ENCODE data around the gene YY1. TPM values are rescaled to one million over a fixed set of nuclear protein-coding genes. Genes with fewer than 3 reads are reported as not detected.

Gene YY1
- total RNA-seq, 1 donor: 53.1 TPM

DNA sequence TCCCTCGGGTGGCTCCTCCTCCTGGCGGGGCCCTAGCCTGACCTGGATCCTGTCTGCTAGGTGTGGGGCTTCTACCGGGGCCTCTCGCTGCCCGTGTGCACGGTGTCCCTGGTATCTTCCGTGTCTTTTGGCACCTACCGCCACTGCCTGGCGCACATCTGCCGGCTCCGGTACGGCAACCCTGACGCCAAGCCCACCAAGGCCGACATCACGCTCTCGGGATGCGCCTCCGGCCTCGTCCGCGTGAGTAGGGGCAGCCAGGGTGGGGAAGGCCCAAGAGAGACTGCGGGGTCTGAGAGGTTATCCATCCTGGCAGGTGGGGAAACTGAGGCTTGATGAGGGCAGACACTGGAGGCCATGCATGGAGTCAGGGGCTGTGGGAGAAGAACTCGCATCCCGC, 88.2 kb downstream of the YY1 start:
- no peak overlapping the region for H3K4me3 ChIP-seq (ENCODE audit: low read depth, low read length)
- TF ChIP-seq, protein P1, sequence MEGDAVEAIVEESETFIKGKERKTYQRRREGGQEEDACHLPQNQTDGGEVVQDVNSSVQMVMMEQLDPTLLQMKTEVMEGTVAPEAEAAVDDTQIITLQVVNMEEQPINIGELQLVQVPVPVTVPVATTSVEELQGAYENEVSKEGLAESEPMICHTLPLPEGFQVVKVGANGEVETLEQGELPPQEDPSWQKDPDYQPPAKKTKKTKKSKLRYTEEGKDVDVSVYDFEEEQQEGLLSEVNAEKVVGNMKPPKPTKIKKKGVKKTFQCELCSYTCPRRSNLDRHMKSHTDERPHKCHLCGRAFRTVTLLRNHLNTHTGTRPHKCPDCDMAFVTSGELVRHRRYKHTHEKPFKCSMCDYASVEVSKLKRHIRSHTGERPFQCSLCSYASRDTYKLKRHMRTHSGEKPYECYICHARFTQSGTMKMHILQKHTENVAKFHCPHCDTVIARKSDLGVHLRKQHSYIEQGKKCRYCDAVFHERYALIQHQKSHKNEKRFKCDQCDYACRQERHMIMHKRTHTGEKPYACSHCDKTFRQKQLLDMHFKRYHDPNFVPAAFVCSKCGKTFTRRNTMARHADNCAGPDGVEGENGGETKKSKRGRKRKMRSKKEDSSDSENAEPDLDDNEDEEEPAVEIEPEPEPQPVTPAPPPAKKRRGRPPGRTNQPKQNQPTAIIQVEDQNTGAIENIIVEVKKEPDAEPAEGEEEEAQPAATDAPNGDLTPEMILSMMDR (IDR thresholded peaks at IDR 0.05; ENCODE audit: insufficient read depth, low read depth, low read length): no peak
- DNase-seq (ENCODE audit: low read depth): no peak

DNA sequence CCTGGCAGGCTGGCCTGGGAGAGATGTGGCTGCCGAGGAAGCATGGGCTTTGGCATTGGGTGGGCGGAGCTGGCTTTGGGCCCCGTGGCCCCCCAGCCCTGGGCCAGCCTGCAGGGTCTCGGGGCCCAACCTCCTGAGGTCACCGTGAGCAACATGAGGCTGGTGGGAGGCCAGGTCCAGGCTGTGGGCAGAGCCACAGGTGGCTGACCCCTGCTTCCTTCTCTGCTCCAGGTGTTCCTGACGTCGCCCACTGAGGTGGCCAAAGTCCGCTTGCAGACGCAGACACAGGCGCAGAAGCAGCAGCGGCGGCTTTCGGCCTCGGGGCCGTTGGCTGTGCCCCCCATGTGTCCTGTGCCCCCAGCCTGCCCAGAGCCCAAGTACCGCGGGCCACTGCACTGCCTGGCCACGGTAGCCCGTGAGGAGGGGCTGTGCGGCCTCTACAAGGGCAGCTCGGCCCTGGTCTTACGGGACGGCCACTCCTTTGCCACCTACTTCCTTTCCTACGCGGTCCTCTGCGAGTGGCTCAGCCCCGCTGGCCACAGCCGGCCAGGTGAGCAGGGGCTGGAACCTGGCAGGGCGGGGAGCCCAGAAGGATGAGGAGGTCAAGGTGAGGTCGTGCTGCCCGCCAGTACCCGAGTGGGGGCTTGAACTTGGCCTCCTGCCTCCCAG, 89.7 kb downstream of the YY1 start:
- DNase-seq (ENCODE audit: low read depth): no peak
- no peak overlapping the region for H3K4me3 ChIP-seq (ENCODE audit: low read depth, low read length)
- TF ChIP-seq, protein P1 (IDR thresholded peaks at IDR 0.05; ENCODE audit: insufficient read depth, low read depth, low read length): no peak

DNA sequence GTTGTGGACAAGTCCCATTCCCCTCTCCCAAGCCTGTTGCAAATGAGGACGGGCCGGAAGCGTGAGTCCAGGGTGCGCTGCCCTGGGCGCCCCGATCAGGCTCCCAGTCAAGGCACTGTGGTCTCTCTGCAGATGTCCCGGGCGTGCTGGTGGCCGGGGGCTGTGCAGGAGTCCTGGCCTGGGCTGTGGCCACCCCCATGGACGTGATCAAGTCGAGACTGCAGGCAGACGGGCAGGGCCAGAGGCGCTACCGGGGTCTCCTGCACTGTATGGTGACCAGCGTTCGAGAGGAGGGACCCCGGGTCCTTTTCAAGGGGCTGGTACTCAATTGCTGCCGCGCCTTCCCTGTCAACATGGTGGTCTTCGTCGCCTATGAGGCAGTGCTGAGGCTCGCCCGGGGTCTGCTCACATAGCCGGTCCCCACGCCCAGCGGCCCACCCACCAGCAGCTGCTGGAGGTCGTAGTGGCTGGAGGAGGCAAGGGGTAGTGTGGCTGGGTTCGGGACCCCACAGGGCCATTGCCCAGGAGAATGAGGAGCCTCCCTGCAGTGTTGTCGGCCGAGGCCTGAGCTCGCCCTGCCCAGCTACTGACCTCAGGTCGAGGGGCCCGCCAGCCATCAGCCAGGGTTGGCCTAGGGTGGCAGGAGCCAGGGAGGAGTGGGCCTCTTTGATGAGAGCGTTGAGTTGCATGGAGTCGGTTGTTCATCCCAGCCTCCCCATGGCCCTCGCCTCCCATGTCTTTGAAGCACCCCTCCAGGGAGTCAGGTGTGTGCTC, 90.5 kb downstream of the YY1 start:
- no peak for DNase-seq (ENCODE audit: low read depth)
- no peak overlapping the region for H3K4me3 ChIP-seq (ENCODE audit: low read depth, low read length)
- TF ChIP-seq, protein P1 (IDR thresholded peaks at IDR 0.05; ENCODE audit: insufficient read depth, low read depth, low read length): no peak

DNA sequence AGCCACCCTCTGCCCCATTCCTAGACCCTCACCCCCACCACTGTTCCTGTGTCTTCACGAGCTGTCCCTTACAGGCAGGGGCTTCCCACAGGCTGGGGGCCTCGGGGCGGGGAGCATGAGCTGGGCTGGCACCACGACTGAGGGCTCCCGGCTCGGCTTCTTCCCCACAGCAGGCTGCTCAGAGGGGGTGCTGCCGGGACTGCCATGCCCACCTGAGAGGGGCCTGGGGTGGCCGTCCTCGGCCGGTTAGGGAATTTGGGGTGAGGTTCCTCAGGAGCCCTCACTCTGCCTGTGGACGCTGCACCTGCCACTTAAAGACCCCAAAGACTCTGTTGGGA, 91.0 kb downstream of the YY1 start:
- TF ChIP-seq, protein P1 (IDR thresholded peaks at IDR 0.05; ENCODE audit: insufficient read depth, low read depth, low read length): no peak
- no peak overlapping the region for H3K4me3 ChIP-seq (ENCODE audit: low read depth, low read length)
- no peak for DNase-seq (ENCODE audit: low read depth)

DNA sequence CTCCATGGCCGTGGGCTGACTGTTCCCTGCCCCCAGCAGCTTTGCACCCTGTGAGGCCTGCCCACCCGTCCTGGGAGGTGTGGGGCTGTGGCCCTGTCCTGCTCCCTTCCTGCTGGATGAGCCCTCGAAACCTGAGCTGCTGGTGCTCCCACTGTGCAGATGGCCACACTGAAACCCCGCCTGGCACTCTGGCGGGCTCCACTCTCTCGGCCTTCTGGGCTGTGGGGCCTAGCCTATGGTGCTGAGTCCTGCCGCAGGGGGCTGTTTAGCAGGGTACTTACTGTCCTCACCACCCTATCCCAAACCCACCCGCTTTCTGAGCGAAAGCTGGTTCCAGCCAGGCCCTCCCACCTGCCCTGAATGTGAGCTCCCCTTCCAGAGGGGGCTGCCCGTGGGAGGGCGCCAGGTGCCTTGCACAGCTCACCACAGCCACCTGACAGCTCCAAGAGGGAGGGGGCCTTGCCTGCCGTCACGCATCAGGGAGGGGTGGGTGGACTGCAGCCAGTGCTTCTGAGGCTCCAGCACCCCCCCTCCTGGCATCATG, 91.5 kb downstream of the YY1 start:
- H3K4me3 ChIP-seq (ENCODE audit: low read depth, low read length): no peak overlapping the region
- no peak for DNase-seq (ENCODE audit: low read depth)
- TF ChIP-seq, protein P1 (IDR thresholded peaks at IDR 0.05; ENCODE audit: insufficient read depth, low read depth, low read length): no peak

DNA sequence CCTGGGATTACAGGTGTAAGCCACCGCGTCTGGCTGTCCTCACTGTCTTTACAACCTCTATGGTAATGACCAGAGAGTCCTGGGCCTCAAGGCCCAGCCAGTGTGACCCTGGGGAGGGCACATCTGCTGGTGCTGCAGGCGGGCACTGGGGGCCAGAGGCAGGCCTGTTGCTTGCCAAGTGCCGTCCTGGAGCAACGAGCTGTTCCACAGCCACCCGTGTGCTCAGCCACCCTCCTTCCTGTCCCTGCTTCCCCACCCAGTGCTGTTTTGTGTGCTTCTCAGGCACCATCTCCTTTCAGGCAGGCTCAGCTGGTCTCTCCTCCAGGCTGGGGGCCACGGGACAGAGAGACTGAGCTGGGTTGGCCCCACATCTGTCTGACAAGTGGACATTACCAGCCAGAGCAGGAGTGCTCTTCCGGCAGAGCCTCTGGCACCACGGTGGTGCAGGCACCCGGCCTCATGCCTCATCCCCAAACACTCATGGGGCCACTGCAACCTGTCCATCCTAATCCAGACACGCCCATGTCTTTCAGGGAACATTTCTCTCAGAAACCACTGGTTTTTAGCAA, 93.2 kb downstream of the YY1 start:
- no peak overlapping the region for H3K4me3 ChIP-seq (ENCODE audit: low read depth, low read length)
- no peak for DNase-seq (ENCODE audit: low read depth)
- TF ChIP-seq, protein P1 (IDR thresholded peaks at IDR 0.05; ENCODE audit: insufficient read depth, low read depth, low read length): no peak

Small RNA genes within 50 kb of the gene (small RNA-seq; reads per million reads assigned to genes)
- gene MIR345 (1.0 reads per million, percentile 13 among the genes with 10 or more reads in this experiment), gene RN7SL523P (not detected)

Other genes starting within 250 kb of the YY1 start
- 5.2 and 9.7 TPM in 2 replicates for gene EVL, start 173.7 kb upstream of the YY1 start, total RNA-seq
- not detected in 2 replicates for gene DEGS2, start 79.5 kb upstream of the YY1 start, total RNA-seq
- 8.6 and 16.4 TPM in 2 replicates for gene SLC25A29, start 67.3 kb downstream of the YY1 start, total RNA-seq
- gene SLC25A47, start 84.2 kb downstream of the YY1 start, total RNA-seq: not detected in 2 replicates
- 15.1 and 17.7 TPM in 2 replicates for gene WDR25, start 137.3 kb downstream of the YY1 start, total RNA-seq